A673 (cell line): ENCODE data around the gene BATF. TPM values are rescaled to one million over a fixed set of nuclear protein-coding genes. Genes with fewer than 3 reads are reported as not detected.

Experiments used
- BruUV-seq: library from RNA; stranded (reverse); fragments of 400-500 nt; replicated peaks from 2 replicates; lab custom pipeline; 2021; lab: Mats Ljungman, UMichigan
- CTCF ChIA-PET: fragments of 300-600 bp; sonication (Branson Sonifier 250); formaldehyde crosslinking; loops from one replicate; lab custom pipeline; 2022; ENCODE audit warnings: antibody characterized with exemption; lab: Charles Lee
- POLR2A ChIA-PET: fragments of 300-600 bp; sonication (Branson Sonifier 250); formaldehyde crosslinking; loops from one replicate; lab custom pipeline; 2022; ENCODE audit warnings: antibody characterized with exemption; ENCODE audit not compliant: low non-redundant PET; lab: Charles Lee
- DNase-seq: peaks from one replicate; pipeline ENCODE4 v3.0.0-alpha.2; 2015; ENCODE audit warnings: low spot score
- H3K27ac ChIP-seq: fragments of 200-600 bp; sonication (generic); 2 replicates; pipeline ENCODE4 v1.5.1; 2016; ENCODE audit warnings: mixed run types, low read depth, mild to moderate bottlenecking, mixed read lengths, antibody characterized with exemption, low read length; ENCODE audit not compliant: poor library complexity, severe bottlenecking
- H3K27me3 ChIP-seq: fragments of 200-600 bp; sonication (generic); replicated peaks from 2 replicates; pipeline ENCODE4 v1.6.1; 2017; ENCODE audit warnings: mixed run types, low read depth, mild to moderate bottlenecking, mixed read lengths, antibody characterized with exemption, low read length; ENCODE audit not compliant: insufficient read depth, poor library complexity
- H3K36me3 ChIP-seq: fragments of 200-600 bp; sonication (generic); 2 replicates; pipeline ENCODE4 v1.6.1; 2016; ENCODE audit warnings: mixed run types, mild to moderate bottlenecking, mixed read lengths, antibody characterized with exemption, low read length; ENCODE audit not compliant: insufficient read depth, poor library complexity, severe bottlenecking
- H3K4me1 ChIP-seq: fragments of 200-600 bp; sonication (generic); 2 replicates; pipeline ENCODE4 v1.6.1; 2017; ENCODE audit warnings: mixed run types, mild to moderate bottlenecking, mixed read lengths, antibody characterized with exemption, low read length; ENCODE audit not compliant: insufficient read depth, poor library complexity, severe bottlenecking
- H3K4me3 ChIP-seq: fragments of 200-600 bp; sonication (generic); 2 replicates; pipeline ENCODE4 v1.5.1; 2016; ENCODE audit warnings: low read depth, mixed run types, mild to moderate bottlenecking, mixed read lengths, low read length; ENCODE audit not compliant: poor library complexity, severe bottlenecking
- H3K9me3 ChIP-seq: fragments of 200-600 bp; sonication (generic); 2 replicates; pipeline ENCODE4 v1.6.1; 2016; ENCODE audit warnings: mixed run types, low read depth, mild to moderate bottlenecking, mixed read lengths, antibody characterized with exemption, low read length; ENCODE audit not compliant: poor library complexity, severe bottlenecking
- CTCF ChIP-seq: fragments of 300-800, 200-600 bp; sonication (generic); conservative IDR thresholded peaks from 2 replicates; pipeline ENCODE4 v1.5.1; 2017; ENCODE audit warnings: low read depth, mild to moderate bottlenecking, antibody characterized with exemption, low read length, moderate library complexity, mixed read lengths
- EZH2 ChIP-seq: fragments of 200-600 bp; sonication (generic); IDR thresholded peaks from 2 replicates; pipeline ENCODE4 v1.6.1; 2017; ENCODE audit warnings: borderline replicate concordance, low read depth, mild to moderate bottlenecking, mixed read lengths, antibody characterized with exemption, low read length; ENCODE audit not compliant: poor library complexity, severe bottlenecking
- intact Hi-C: fragments of 100-400 bp; cut with micrococcal nuclease; formaldehyde crosslinking; loops from one replicate; pipeline ENCODE4 v1.10.0; 2022; ENCODE audit not compliant: unreplicated experiment
- total RNA-seq: library from RNA; stranded (reverse); gene quantifications from 2 replicates; pipeline ENCODE4 v1.2.3, GENCODE V29; 2021

Gene BATF
- total RNA-seq, 1 experiment from 2014 or later = not detected

DNA sequence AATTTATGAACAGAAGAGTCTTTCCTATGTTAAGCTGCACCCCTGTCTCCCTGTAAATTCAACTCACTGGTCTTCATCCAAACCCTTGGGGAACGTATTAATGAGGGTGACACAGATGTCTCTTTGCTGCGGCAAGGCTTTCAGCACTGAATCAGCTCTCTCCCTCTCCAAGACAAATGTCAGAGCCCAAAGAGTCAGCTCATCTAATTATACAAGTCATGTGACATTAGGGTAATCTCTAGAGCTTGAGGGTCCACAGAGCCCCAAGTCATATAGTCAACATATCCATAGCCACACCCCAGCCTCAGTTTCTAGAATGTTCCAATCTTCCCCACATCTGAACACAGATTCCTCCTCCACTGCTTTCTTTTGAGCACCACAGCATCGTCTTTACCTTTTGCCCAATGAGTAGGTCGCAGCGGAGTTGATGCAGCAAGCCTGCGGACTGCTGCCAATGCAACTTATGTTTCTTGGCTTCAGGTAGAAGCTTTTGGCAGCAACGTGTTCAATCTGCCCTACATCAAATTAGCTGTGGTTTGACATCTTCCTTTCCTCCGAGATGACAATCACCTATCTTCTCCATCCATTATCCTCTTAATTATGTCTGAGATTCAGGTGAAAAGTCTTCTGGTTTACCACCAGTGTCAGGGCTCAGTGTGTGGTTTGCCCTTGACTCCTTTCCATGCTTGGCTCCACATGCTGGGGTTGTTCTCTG, 5.3 kb downstream of the BATF start:
- H3K27ac ChIP-seq = no peak overlapping the region
- POLR2A ChIA-PET = no interaction called here

GRCh38 chr14:75531256-75531655, 9.0 kb downstream of the BATF start:
- no peaks in the 10 kb centered on the region for H3K27me3 ChIP-seq
- H3K4me1 ChIP-seq = no peaks in the 10 kb centered on the region
- DNase-seq = no peak
- no peaks in the 10 kb centered on the region for H3K9me3 ChIP-seq
- H3K36me3 ChIP-seq = no peaks in the 10 kb centered on the region
- TF ChIP-seq CTCF (no peak), EZH2 (no peak)
- H3K4me3 ChIP-seq = no peak overlapping the region
- no peak overlapping the region for H3K27ac ChIP-seq
- intact Hi-C loops = no loop called here
- CTCF ChIA-PET = no interaction called here
- BruUV-seq = no TSS peak
- POLR2A ChIA-PET = no interaction called here

More for the DNA sequence above, 5.3 kb downstream of the BATF start:
- DNase-seq = no peak
- Histone ChIP-seq H3K4me3 (no peak overlapping the region), H3K27me3 (no peaks in the 10 kb centered on the region), H3K4me1 (no peaks in the 10 kb centered on the region), H3K9me3 (no peaks in the 10 kb centered on the region), H3K36me3 (no peaks in the 10 kb centered on the region)
- BruUV-seq = no TSS peak
- intact Hi-C loops = no loop called here
- CTCF ChIA-PET = no interaction called here
- TF ChIP-seq EZH2 (no peak), CTCF (no peak)

- Histone ChIP-seq H3K4me1 (no peaks in the 10 kb centered on the region), H3K9me3 (no peaks in the 10 kb centered on the region), H3K4me3 (no peak overlapping the region), H3K36me3 (no peaks in the 10 kb centered on the region), H3K27ac (no peak overlapping the region), H3K27me3 (no peaks in the 10 kb centered on the region)
- TF ChIP-seq EZH2 (no peak), CTCF (no peak)
- intact Hi-C loops = no loop called here
- POLR2A ChIA-PET = no interaction called here
- CTCF ChIA-PET = no interaction called here
- no TSS peak for BruUV-seq
- no peak for DNase-seq
These were observed 9.5 kb downstream of the BATF start for GRCh38 chr14:75531660-75532317.
